ENCODE data around the gene HOXB3. TPM values are rescaled to one million over a fixed set of nuclear protein-coding genes. Genes with fewer than 3 reads are reported as not detected.

Gene HOXB3
- total and polyA plus RNA-seq, 8 donors = 1.1 to 5.6 (median 2.0) TPM

DNA sequence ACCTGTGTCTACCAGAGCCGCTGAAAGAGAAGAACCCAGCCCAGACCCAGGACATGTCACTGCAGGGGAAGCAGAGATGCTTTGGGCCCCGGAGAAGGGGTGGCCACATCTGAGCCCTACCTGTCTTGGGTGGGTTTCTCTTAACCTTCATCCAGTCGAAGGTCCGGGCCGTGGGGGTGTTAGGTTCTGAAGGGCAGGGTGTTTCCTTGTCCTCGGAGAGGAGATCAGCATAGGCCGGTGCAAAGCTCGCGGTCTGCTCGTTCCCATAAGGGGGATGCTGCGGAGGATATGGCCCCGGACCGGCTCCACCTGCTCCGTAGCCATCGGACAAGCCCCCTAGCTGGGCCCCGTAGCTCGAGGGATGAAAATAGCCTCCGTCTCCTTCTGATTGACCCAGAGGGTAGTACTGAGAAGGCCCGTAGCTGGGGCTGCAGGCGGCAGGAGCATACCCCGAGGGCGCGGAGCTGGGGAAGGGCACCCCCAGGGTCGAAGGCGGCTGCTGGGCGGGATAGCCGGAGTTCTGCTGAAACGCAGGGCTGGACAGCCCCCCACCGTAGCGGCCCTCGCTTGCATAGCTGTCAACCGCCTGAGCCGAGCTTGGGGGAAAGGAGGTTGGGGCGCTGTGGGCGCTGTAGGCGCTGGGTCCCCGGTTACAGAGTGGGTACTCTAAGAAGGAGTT is 59.7 kb downstream of the HOXB3 start:
- Histone ChIP-seq H3K4me1 (no peaks in the 10 kb centered on the region), H3K9me3 (no peaks in the 10 kb centered on the region), H3K4me3 (no peak overlapping the region), H3K36me3 (no peaks in the 10 kb centered on the region), H3K27ac (no peak overlapping the region), H3K27me3 (peaks cover 0 to 5% (median 2%) of the 10 kb centered on the region in 4 donors)
- ATAC-seq = no peak
- WGBS, 2 donors = 30 to 35% methylated on average over 35 to 37 of the region's 37 CpGs
- TF ChIP-seq, protein P1, sequence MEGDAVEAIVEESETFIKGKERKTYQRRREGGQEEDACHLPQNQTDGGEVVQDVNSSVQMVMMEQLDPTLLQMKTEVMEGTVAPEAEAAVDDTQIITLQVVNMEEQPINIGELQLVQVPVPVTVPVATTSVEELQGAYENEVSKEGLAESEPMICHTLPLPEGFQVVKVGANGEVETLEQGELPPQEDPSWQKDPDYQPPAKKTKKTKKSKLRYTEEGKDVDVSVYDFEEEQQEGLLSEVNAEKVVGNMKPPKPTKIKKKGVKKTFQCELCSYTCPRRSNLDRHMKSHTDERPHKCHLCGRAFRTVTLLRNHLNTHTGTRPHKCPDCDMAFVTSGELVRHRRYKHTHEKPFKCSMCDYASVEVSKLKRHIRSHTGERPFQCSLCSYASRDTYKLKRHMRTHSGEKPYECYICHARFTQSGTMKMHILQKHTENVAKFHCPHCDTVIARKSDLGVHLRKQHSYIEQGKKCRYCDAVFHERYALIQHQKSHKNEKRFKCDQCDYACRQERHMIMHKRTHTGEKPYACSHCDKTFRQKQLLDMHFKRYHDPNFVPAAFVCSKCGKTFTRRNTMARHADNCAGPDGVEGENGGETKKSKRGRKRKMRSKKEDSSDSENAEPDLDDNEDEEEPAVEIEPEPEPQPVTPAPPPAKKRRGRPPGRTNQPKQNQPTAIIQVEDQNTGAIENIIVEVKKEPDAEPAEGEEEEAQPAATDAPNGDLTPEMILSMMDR (IDR thresholded peaks at IDR 0.05) = no peak
- intact Hi-C loops (cut with DNase I) = no loop called here
- FAIRE-seq = no peak
- DNase-seq = no peak

DNA sequence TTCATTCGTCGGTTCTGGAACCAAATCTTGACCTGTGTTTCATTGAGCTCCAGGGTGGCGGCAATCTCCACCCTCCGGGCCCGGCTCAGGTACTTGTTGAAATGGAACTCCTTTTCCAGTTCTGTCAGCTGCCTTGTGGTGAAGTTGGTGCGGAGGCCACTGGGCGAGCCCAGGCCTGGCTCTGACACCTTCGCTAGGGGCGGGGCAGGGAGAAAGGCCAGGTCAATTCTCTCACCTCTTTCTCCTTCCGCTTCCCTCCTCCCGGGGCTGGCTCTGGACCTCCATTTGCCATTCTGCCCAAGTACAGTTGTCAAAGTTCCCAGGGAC is 60.4 kb downstream of the HOXB3 start:
- H3K27ac ChIP-seq = no peak overlapping the region
- 74 to 76% methylated on average over 11 of the region's 11 CpGs for WGBS, 2 donors
- DNase-seq = no peak
- no peaks in the 10 kb centered on the region for H3K36me3 ChIP-seq
- no peak overlapping the region for H3K4me3 ChIP-seq
- TF ChIP-seq, protein P1 (IDR thresholded peaks at IDR 0.05) = no peak
- H3K4me1 ChIP-seq = no peaks in the 10 kb centered on the region
- intact Hi-C loops (cut with DNase I) = no loop called here
- no peak for ATAC-seq
- no peak for FAIRE-seq
- H3K27me3 ChIP-seq = peaks cover 0 to 5% (median 2%) of the 10 kb centered on the region in 4 donors
- H3K9me3 ChIP-seq = no peaks in the 10 kb centered on the region

DNA sequence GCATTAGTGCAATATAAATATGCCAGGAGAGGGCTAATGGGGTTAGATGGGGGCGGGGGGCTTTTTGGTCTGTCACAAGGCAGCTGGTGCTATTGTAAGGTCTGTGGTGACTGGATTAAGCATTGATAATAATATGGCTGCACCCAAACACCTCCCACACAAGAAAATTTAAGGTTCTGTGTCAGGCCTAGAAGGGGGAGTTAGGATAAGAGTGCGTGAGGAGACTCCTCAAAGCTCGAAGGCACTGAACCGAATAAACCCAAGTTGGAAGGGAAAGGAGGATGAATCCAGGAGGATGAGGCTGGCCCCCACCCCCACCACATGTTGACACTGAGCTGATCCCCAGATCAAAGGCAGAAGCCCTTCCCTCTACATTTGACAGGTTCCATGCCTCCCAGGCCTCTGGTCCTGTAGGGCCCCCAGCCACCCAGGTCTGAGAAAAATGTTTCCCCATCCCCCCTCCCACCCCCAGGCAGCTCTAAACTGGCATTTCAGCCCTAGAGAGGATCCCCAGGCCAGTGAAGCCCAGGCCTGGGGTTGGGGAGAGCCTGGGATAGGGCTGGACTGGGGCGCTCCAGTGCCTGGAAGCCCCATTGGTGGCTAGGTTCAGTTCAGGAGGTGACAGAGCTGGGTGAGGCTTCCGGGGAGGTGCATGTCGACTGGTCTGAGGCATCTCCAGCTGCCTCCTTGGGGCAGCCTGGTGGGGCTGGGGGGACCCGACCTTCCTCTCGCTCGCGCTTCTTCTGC is 60.9 kb downstream of the HOXB3 start:
- Histone ChIP-seq H3K9me3 (no peaks in the 10 kb centered on the region), H3K27me3 (peaks cover 0 to 5% (median 2%) of the 10 kb centered on the region in 4 donors), H3K27ac (no peak overlapping the region), H3K4me3 (no peak overlapping the region), H3K36me3 (no peaks in the 10 kb centered on the region), H3K4me1 (no peaks in the 10 kb centered on the region)
- FAIRE-seq = no peak
- intact Hi-C loops (cut with DNase I) = no loop called here
- 73 to 79% methylated on average over 11 of the region's 11 CpGs for WGBS, 2 donors
- TF ChIP-seq, protein P1 (IDR thresholded peaks at IDR 0.05) = no peak
- ATAC-seq = no peak
- no peak for DNase-seq

DNA sequence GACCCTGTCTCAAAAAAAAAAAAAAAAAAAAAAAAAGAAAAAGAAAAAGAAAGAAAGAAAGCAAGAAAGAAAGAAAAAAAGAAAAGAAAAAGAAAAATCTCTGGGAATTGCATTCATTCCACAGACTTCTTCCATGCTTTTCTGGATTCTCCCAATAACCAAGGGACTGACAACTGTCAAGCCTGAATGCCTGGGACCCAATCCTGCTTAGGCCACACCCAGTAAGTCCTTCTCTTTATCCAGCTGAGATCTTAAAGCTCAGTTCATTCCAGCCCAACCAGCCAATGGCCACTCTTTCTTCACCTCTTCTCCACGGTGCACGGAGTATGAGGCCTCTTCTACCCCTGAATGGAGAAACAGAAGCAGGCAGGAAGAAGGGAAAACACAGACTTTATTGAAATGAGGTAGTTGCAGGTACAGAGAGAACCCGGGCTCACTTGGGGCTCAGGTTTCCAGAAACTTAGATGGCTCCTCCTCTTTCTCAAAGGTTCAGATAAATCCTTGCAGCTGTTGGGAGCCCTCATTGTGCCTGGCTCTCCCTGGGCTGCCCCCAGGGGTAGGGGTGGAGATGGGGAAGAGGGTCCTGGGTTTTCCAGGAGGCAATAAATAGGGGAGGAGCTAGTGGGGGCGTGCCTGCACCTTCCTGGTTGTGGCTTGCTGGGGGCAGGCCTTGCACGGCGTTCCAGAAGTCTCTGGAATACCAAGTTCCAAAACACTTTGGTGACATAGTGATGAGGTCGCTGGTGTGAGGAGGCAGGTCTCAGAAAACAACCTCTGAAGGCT is 61.7 kb downstream of the HOXB3 start:
- TF ChIP-seq, protein P1 (IDR thresholded peaks at IDR 0.05) = no peak
- FAIRE-seq = no peak
- H3K4me3 ChIP-seq = no peak overlapping the region
- intact Hi-C loops (cut with DNase I) = no loop called here
- ATAC-seq = no peak
- H3K27ac ChIP-seq = no peak overlapping the region
- H3K9me3 ChIP-seq = no peaks in the 10 kb centered on the region
- no peak for DNase-seq
- 39 to 48% methylated on average over 7 of the region's 7 CpGs for whole genome bisulfite sequencing, 2 donors
- no peaks in the 10 kb centered on the region for H3K36me3 ChIP-seq
- H3K27me3 ChIP-seq = peaks cover 0 to 5% (median 2%) of the 10 kb centered on the region in 4 donors
- no peaks in the 10 kb centered on the region for H3K4me1 ChIP-seq

Data from pancreas (tissue), 10 donors.